H54 (cell line): Measurements from ENCODE around the gene HNMT.
"Not testable (repeated sequence)": the region's sequence is repeated elsewhere in the genome, so short reads cannot be mapped to it uniquely, and the experiment has no call there.

Experiments used
- DNase-seq: peaks from one replicate; pipeline ENCODE4 v3.0.0; 2011; ENCODE audit warnings: low spot score, mixed read lengths; ENCODE audit not compliant: insufficient read length
- FAIRE-seq: peaks from 3 replicates; lab custom pipeline; 2011; peaks lifted over from hg19 to GRCh38; lab: Jason Lieb, UNC
- POLR2A ChIP-seq: IDR thresholded peaks from 2 replicates; pipeline ENCODE4 v1.6.1; 2011; ENCODE audit warnings: low read depth, mild to moderate bottlenecking, low read length

The HNMT gene

GRCh38 chr2:137964066-137964858 lies at the start of gene HNMT:
HNMT (plus strand) TSS chr2:137964473; CDS start chr2:137964492, 19 bp downstream.
- DNase-seq (peak; percentile 11), FAIRE-seq (peak; percentile 97)
- TF ChIP-seq POLR2A: no peak

GRCh38 chr2:137921105-137921880 lies 43.0 kb upstream of the HNMT start:
- no peak for DNase-seq
- no peak for TF ChIP-seq POLR2A
- no peak for FAIRE-seq

GRCh38 chr2:137922171-137922570 lies 42.1 kb upstream of the HNMT start:
- FAIRE-seq, DNase-seq: not testable (repeated sequence)

- DNase-seq: no peak
- TF ChIP-seq POLR2A: no peak
- no peak for FAIRE-seq
Measured at GRCh38 chr2:137924019-137924418, 40.3 kb upstream of the HNMT start.

- DNase-seq: no peak
- no peak for TF ChIP-seq POLR2A
- no peak for FAIRE-seq
Measured at GRCh38 chr2:137925599-137925998, 38.7 kb upstream of the HNMT start.

GRCh38 chr2:137927846-137928245 lies 36.4 kb upstream of the HNMT start:
- FAIRE-seq: no peak
- no peak for DNase-seq
- TF ChIP-seq POLR2A: no peak

GRCh38 chr2:137928547-137929518 lies 35.4 kb upstream of the HNMT start:
- DNase-seq (peak; percentile 4), FAIRE-seq (no peak)
- no peak for TF ChIP-seq POLR2A

- FAIRE-seq (peak; percentile 20), DNase-seq (no peak)
- no peak for TF ChIP-seq POLR2A
Measured at GRCh38 chr2:137929519-137929916, 34.8 kb upstream of the HNMT start.

GRCh38 chr2:137930146-137930545 lies 34.1 kb upstream of the HNMT start:
- FAIRE-seq (no peak), DNase-seq (no peak)

GRCh38 chr2:137935591-137935990 lies 28.7 kb upstream of the HNMT start:
- no peak for FAIRE-seq
- DNase-seq: no peak
- no peak for TF ChIP-seq POLR2A

More at GRCh38 chr2:137930146-137930545, 34.1 kb upstream of the HNMT start:
- TF ChIP-seq POLR2A: no peak

- no peak for TF ChIP-seq POLR2A
- no peak for FAIRE-seq
- DNase-seq: no peak
Measured at GRCh38 chr2:137937246-137937645, 27.0 kb upstream of the HNMT start.

- no peak for FAIRE-seq
- TF ChIP-seq POLR2A: no peak
- DNase-seq: no peak
Measured at GRCh38 chr2:137937778-137938177, 26.5 kb upstream of the HNMT start.

GRCh38 chr2:137938204-137938603 lies 26.1 kb upstream of the HNMT start:
- DNase-seq (no peak), FAIRE-seq (no peak)
- TF ChIP-seq POLR2A: no peak
